ENCODE results near the gene TMEM212. TPM values are rescaled to one million over a fixed set of nuclear protein-coding genes. Genes with fewer than 3 reads are reported as not detected.

Gene TMEM212
- total RNA-seq, 1 experiment from 2014 or later, result not detected

- H2BK120ac ChIP-seq (ENCODE audit: low read depth, low read length, poor library complexity, severe bottlenecking), result no peak overlapping the region
- Mint-ChIP-seq H3K36me3 (ENCODE audit: insufficient read depth in 1 of 3, low read depth in 3 of 3) (no peaks in the 10 kb centered on the region), H3K27me3 (ENCODE audit: low read depth) (peaks cover 37% of the 10 kb centered on the region), H3K9me3 (no peaks in the 10 kb centered on the region), H3K4me3 (no peak overlapping the region), H3K27ac (no peak overlapping the region), H3K4me1 (peaks cover 8 to 10% of the 10 kb centered on the region in 2 experiments; a peak in 3 of 4 replicates)
- no peak overlapping the region for H2BK15ac ChIP-seq (ENCODE audit: low read depth, low read length)
- no peaks in the 10 kb centered on the region for H3K9me3 ChIP-seq (ENCODE audit: control insufficient read depth, low read depth, low read length)
- H4K91ac ChIP-seq (ENCODE audit: insufficient read length, low read depth, low read length), result no peak overlapping the region
- no CpG with 5 or more reads among the region's 6 CpGs for WGBS (ENCODE audit: extremely low coverage, insufficient read length, low lambda C conversion rate)
- H3K18ac ChIP-seq (ENCODE audit: insufficient read length, low read depth, low read length), result no peak overlapping the region
- H3K23ac ChIP-seq (ENCODE audit: insufficient read length, low read depth, low read length), result no peak overlapping the region
- H3T11ph ChIP-seq (ENCODE audit: low read length), result no peak overlapping the region
- no peak overlapping the region for H4K5ac ChIP-seq (ENCODE audit: insufficient read length, low read depth, low read length)
- H3K4ac ChIP-seq (ENCODE audit: low read depth, low read length), result no peak overlapping the region
- no peaks in the 10 kb centered on the region for H3K79me2 ChIP-seq (ENCODE audit: insufficient read depth, low read length)
- H3K79me1 ChIP-seq (ENCODE audit: insufficient read depth, low read depth, low read length, poor library complexity, severe bottlenecking), result no peaks in the 10 kb centered on the region
- peaks cover 13% of the 10 kb centered on the region for H3K23me2 ChIP-seq (ENCODE audit: insufficient read length, low read depth, low read length, poor library complexity, severe bottlenecking)
- no peak overlapping the region for H4K8ac ChIP-seq (replicated peaks; ENCODE audit: insufficient read length, low read depth, low read length)
- no peak overlapping the region for H2BK5ac ChIP-seq (ENCODE audit: insufficient read length, low read length)
- H3K14ac ChIP-seq (ENCODE audit: insufficient read depth, low read length), result no peak overlapping the region
- no peaks in the 10 kb centered on the region for H4K20me1 ChIP-seq (ENCODE audit: control insufficient read depth, insufficient read depth, insufficient read length)
- no peak overlapping the region for H3K4me2 ChIP-seq (ENCODE audit: insufficient read depth, insufficient read length, low read length)
- no peak overlapping the region for H3K27ac ChIP-seq (ENCODE audit: insufficient read length, low read depth, low read length)
- no peak overlapping the region for H3K9ac ChIP-seq (ENCODE audit: extremely low read depth, insufficient read length, low read length)
- TF ChIP-seq CTCF (conservative IDR thresholded peaks at IDR 0.05), result no peak
- no peak overlapping the region for H2BK12ac ChIP-seq (ENCODE audit: insufficient read length, low read depth, low read length)
- no peak overlapping the region for H2AK5ac ChIP-seq (ENCODE audit: insufficient read length, low read length)
- DNase-seq, result no peak
- H3K56ac ChIP-seq (ENCODE audit: insufficient read length, low read depth, low read length), result no peak overlapping the region
- no peak overlapping the region for H2AFZ ChIP-seq (ENCODE audit: low read length)
- H3K4me1 ChIP-seq (ENCODE audit: insufficient read depth, low read length), result no peaks in the 10 kb centered on the region
- peaks cover 12% of the 10 kb centered on the region; the same call in 1 of the 2 replicates for H3K27me3 ChIP-seq (ENCODE audit: insufficient read depth, low read length)
- no peak overlapping the region for H2BK20ac ChIP-seq (ENCODE audit: low read depth, low read length, poor library complexity, severe bottlenecking)
Observed at GRCh38 chr3:171807806-171808205, 35.3 kb upstream of the TMEM212 start.

Data from H9 (cell line).